Activated T-cell treated with anti-CD3 and anti-CD28 coated beads for 1 hour (primary cell): Measurements from ENCODE around the gene SYTL2.

Experiments
- DNase-seq: peaks from one replicate; pipeline ENCODE4 v3.0.0-alpha.2; 2020; ENCODE audit warnings: low read depth

Gene SYTL2

DNA sequence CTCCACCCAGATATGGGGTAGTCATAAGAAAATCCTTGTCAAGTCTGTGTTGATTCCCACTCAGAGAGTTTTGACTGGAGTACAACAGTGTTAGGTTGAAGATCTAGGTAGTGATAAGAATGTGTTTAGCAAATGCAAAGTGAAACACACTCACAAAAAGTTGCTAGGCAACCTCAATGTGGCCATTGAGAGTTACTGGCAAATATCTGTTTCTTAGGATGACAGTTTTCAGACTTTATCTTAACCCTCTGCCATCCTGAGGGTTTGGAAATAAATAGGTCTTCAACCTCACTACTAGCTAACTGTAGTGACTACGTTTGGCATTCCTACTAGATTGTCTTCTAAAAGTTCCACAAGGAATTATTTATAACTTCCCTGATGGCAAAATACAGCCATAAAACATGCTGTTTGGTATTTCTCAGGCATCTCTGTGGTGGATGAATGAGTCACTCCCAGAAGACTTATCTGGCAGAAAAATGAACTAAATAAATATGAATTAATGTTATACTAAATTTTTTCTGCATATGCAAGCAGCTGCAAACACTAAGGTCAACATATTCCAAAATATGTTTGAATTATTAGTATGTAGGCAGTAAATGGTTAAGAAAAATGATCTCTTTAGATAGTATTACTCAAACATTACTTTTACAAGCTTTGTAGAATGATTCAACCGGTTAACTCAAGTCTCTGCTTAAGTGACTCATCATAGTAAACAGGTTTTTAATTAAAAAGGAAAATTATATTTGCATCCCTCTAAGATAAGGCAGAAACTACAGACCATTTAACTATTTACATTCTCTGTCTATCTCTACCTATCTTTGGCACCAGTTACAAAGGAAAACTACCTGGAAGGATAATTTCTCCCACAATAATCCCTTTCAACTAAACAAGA lies 17.1 kb upstream of the SYTL2 start:
- no peak for DNase-seq

DNA sequence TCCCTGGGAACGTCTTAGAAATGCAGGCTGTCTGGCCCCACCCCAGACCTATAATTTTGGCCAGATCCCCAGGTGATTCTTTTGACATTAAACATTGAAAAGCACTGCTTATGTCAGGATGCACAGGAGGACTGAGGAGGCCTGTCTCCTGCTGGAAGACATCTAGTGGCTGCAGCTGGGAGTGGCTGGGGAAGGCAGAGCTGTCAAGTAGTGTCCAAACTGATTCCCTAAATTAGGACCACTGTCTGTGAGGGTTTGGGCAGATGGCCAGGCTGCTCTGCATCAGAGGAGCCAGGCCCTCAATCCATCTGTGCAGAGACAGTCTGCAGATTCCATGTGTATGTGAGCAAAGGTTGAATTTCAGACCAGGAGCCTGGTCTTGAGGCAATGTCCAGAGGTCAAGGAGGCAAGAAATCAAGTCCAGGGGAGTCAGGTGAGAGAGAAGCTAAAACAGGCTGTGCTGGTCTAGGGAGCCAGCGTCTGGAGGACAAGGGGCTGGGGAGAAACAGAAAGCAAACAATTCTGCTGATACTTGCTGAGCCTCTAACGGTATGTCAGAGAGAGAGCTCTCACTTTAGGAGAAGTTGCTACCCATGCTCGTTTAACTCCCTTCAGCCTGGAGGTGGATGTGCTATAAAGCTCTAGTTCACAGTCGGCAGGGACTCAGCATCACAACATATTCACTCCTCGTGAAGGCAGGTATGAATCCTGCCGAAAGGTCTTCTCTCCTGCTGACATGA lies 15.3 kb upstream of the SYTL2 start:
- no peak for DNase-seq

DNA sequence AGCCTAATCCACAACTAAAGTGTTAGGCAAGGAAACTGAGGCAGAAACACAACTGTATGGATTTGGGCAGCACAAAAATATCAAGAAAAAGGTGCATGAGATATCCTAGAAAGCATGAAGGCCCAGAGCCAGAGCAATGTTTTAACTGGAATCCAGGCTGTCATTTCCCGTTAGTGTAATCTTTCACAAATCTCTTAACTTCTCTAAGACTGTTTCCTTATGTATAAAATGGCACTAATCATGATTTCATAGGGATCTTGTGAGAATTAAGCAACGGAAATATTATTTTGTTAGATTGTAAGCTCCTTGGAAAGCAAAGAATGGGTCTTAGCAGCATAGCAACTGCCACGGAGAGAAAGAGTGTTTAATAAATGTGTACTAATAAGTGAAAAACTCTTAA lies 14.7 kb upstream of the SYTL2 start:
- no peak for DNase-seq

DNA sequence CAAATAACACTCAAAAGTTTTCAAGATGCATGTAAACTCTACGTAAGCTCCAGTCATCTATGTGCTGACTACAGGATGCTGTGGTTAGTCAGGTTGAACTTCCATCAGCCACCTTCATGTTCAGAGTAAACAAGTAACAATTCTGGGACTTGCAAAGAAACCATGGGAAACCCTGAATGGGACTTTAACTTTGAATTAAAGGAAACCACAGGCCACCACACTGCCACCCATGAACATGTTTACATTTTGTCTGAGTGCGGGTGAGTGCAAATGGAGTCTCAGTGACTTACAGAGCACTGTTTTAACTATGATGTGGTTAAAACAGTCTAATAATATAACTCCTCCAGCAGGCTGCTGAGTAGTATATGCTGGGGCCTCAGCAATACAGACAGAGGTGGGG lies 12.9 kb upstream of the SYTL2 start:
- DNase-seq = peak; percentile 36

DNA sequence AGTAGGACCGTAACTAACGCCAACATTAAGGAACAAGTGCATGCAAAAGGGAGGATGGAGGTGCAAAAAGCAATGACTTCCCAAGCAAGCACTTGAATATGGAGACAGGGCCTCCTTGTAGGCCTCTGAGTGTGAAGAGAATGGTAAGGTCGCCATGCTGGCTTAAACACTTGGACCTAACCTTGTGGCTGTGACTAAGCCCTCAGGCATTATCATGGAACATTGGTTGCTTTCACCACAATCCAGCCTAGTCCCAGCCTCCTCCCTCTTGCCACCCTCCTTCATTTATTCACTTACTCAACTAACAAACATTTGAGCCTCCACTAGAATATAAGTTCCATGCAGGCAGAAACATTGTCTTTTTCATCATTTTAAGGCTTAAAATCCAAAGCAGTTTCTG lies 11.9 kb upstream of the SYTL2 start:
- no peak for DNase-seq

DNA sequence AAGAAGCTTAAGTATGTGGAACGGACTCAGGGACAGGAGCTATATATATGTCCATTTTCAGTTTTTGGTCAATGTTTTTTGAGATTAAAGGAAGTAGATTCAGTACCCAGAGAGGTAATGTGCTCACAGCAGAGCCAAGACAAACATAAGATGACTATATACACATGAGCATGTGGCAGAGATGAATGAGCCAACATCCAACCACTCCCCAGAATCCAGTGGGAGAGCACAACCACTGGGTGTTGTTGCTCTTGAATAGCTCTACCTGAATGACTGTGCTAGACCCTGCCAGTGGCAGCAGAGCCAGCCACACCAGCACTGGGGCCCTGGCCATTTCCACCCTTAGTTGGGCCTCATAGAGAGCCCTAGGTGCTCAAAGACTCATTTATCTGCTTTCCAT lies 10.7 kb upstream of the SYTL2 start:
- DNase-seq = no peak

DNA sequence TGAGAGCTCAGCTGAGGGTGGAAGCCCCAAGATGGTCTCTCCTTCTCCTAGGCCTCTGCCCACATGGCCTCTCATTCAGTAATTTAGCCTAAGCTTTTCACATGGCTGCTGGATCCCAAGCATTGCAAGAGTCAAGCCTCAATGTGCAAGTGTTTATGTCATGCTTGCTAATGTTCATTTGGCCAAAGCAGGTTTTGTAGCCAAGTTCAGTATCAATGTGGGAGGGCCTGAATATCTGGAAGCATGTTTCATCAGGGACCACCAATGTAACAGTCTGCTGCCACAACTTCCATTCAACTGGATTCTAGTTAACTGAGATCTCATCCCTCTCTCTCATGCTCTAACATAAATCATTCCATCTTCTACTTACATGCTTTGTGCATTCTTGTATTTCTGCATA lies 8.5 kb upstream of the SYTL2 start:
- no peak for DNase-seq

DNA sequence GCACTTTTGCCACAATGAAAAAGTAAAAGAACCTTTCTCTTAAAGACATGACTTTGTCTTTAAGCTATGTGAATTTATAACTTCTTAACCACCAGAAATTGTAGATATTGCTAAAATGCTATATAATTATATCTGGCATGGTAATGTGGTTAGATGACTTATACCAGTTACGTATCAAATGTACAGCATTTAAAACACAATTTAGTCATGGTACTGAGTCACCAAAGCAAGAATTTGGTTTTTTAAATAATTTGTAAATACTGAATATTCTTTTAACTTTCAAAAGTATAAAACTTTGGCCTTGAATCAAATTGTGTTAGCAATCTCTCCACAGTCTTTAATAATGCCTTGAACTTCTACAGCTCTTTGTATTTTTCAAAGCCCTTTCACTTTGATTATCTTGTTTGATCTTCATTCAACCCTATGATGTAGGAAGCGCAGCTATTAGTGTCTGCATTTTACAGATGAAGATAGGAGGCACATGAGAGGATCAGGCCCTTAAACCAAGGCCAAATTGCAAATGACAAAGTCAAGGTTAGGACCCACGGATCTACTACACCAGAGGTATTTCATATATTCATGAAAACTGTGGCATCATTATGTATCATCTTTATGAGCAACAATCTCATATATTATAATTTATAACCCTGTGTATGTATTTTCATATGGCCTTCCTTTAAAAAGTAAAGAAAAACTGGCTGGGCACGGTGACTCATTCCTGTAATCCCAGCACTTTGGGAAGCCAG lies 4.4 kb upstream of the SYTL2 start:
- no peak for DNase-seq

DNA sequence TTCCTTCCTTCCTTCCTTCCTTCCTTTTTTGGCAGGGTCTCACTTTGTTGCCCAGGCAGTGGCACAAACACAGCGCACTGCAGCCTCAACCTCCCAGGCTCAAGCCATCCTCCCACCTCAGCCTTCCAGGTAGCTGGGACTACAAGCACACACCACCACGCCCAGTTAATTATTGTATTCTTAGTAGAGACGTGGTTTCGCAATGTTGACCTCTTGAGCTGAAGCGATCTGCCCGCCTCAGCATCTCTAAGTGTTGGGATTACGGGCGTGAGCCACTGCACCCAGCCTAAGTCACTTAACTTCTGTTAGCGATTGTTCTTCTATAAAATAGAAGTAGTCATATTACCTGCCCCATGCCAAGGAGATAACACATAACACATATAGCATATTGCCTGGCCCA lies 2.8 kb upstream of the SYTL2 start:
- DNase-seq = no peak

DNA sequence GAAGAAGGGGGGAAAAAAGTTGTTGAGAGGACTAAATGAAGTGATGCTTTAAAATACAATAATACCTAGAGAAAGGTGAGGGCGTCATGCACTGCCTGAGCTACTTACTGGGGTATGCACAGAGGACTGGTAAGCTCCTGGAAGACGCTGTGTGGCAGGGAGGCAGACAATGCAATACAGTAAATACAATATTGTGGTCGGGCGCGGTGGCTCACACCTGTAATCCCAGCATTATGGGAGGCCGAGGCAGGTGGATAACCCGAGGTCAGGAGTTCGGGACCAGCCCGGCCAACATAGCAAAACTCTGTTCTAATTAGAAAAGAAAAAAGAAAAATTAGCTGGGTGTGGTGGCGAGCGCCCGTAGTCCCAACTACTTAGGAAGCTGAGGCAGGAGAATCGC lies 683 bp upstream of the SYTL2 start:
- no peak for DNase-seq

DNA sequence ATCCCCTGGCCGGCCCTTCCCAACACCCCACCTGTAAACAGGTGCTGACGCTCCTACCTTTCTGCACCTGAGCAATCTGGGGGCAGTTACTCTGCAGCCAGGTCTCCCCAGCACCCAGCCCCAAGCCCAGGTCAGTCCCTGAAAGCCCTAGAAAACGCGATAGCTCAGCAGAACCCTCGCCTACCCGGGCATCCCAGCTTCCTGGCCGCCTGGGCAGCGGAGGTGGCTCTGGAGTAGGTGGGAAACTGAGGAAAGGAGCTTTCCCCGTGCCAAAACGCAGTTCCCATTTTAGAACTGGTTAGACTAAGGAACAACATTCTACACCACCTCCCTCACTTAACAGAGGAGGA lies 445 bp downstream of the SYTL2 start:
- no peak for DNase-seq

DNA sequence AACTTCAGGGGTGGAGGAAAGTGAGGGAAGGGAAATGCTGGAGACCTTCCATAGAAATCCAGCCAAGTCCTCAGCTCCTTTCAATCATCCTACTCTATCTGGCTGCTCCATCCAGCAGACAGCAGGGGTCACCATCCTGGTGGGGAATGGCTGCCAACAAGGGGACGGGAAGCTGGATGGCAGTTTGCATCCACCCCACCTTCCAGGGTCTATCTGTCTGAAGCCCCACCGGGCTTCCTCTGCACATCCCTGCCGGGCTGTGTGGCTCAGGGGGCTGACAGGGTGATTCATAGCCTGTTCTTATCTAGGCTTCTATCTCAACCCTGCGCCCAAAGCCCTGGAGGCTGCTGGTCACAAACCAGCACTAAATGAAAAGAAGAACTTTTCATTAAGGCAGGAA lies 1.1 kb downstream of the SYTL2 start:
- no peak for DNase-seq

DNA sequence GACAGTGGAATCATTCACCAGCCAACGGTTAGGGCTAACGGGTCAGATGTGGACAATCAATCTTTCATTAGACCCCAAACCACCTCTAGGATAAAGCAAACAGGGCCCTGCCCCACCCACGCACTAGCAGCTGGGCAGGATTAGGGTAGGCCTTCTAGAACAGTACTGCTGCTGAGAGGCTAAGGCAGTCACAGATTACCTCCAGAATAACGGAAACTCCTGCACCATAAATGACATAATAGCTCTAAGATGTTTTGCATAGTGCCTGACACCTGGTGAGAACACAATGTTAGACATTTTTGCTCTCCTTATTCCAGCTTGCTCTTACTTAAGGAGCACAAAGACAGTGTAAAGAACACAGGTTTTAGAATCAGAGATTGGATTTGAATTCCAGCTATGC lies 1.8 kb downstream of the SYTL2 start:
- DNase-seq = no peak

DNA sequence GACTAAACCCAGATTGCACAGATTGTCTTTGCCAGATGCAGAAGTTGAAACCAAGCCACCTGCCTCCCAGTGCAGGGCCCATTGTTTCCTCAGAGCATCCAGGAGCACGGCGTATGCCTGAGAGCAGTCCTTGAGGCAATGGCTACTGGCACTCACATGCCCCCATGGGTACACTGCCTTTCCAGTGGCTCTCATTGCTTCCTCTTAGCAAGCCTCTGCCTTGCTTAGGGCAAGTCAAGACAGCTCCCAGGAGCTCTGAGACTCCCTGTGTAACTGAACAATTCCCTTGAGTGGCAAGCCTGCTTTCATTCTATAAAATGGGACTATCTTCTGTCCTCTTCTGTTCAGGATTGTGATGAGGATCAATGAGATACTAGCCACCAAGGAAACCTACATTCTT lies 4.1 kb downstream of the SYTL2 start:
- DNase-seq = no peak

DNA sequence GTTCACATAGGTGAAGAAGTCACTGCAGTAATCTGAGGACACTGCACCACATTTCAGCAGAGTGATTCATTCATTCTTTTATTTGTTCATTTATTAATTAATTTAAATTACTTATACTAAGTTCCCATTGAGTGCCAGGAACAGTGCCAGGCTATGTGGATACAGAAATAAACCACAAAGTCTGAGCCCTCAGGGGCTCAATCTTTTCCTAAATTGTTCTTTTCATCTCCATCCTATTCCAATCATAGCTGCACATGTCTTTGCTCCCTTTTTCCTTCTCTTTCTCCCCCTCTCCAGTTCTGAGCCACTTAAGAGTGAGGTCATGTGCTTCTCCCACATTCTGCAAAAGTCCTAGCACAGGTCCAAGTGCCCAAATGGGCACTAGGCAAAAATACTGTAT lies 4.9 kb downstream of the SYTL2 start:
- DNase-seq = no peak

DNA sequence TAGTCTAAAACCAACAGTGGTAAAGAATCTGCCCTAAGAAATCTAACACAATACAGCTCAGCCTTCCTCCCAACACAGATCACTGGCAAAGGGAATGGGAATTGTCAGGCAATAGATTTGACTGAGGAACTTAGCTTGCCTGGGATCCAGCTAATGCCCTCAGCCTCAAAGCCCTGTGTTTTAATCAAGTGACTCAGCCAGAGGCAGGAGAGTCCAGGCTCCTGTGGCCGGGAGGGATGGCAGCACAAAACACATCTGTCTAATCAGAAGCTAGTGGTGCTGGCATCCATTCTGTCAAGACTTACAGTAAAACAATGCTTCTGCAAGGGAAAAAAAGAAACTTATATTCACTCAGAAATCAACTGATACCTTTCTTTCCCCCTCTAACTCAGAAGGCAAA lies 5.6 kb downstream of the SYTL2 start:
- DNase-seq = no peak

DNA sequence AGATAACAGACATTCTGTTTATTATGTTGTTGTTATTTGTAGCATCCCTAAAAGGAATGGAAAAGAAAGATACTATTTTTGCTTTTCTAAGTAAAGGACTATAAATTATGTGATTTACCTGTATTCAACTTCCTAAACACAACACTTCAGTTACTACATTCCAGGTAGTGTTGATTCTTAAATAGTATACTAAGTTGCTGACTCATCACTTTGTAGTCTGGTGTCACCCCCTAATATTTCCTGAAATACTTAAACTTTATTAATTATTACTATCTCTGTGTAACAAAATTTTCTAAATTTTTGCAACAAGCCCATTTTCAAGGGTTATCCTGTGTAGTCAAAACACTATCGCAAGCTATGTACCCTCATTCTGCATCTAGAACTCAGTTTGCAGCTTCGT lies 7.0 kb downstream of the SYTL2 start:
- DNase-seq = no peak

DNA sequence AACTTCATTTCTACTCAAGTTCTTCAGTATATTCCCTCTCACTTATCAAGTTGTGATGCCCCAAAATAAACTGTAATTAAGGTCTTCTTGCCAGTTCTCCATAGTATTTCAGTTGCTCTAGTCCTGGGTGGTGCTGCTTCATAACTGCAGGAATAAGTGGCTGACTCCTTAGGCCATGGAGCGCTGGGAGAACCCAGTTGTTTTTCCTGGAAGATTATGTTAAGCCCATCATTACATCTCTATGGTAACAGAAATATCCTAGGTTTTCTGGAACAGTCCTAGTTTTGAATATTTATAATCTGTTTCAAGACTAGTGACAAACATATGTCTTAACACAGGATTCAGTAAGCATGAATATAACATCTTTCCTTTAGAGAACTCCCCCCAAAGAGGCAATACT lies 7.6 kb downstream of the SYTL2 start:
- no peak for DNase-seq

DNA sequence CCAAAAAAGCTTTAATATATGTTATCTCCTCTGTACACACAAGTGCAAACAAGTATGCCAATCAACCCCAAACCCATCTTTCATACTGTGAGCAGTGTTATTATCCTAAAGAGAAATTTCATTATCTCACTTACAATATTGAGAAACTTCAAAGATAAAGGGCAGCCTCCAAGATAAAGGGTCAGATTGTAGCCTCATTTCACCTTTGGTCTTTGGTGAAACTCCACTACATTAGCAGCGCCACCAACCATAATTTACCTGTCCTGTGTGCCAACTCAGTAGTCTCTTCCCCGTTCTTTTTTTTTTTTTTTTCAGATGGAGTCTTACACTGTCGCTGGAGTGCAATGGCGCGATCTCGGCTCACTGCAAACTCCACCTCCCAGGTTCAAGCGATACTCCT lies 9.4 kb downstream of the SYTL2 start:
- no peak for DNase-seq

DNA sequence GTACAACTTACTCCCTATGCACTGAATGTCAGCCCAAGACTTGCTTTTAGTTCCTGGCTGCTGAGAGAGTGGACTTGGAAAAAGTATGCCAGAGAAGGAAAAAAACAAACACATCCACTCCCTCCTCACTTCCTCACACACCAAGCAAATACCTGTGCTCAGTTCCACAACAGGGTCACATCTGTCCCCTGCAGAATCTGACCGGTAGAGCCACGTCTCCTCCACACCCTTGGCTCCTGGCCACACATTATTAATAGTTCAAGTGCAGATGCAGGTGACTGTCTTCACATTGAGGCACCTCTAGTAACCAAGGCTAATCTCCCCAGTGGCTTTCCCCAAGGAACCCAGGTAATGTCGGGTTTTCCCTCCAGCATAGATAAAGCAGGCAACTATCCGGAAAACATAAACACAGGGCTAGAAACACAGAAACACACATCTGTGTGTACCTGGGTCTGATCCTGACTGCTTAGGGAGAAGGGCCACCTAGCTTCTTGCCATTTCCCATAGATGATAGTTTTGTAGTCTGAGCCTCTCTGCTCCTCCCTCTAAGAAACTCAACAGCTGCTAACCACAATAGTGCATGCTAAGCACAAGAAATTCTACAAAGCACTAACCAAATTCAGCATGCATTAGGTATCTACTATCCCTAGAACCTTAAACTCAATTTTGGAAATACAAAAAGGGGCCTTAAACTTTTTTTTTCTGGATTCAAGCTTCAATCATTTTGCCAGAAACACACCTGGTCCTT lies 10.2 kb downstream of the SYTL2 start:
- DNase-seq = no peak

DNA sequence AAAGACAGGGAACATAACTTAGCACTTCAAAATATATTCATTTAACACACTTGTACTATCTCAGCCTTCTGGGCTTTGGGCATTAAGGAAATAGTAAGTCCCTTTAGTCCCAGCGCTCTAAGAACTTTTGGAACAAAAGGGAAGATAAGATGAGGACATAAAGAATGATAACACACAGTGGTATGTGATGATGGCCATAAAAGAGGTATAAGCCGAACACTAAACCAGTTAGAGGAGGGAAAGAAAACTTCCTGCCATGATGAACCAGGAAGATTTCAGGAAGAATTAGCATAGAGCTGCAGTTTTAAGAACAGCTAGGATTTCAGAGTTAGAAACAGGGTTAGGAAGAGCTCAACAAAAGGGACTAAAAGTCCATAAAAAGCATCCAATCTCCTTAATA lies 11.8 kb downstream of the SYTL2 start:
- no peak for DNase-seq

DNA sequence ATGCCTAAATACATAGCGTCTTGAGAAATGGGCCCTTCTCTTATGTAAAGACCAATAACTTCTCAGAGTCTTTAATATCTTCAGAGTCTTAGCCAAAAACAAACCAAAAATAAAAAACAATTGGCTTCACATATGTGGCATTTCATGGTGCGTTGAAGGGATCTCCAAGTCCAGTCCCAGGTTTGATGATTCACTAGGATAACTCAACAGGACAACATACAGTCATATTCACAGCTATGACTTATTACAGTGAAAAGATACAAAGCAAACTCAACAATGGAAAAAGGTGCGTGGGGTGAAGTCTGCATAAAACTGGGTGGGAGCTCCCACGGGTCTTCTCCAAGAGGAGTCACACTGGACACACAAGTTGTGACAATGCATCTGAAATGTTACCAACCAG lies 12.6 kb downstream of the SYTL2 start:
- DNase-seq = no peak
